NB4 (cell line): ENCODE results near the gene RBM34.
A peak's percentile ranks its signal among the peaks of the same experiment; 100 is the strongest.
"Not testable (repeated sequence)": the region's sequence is repeated elsewhere in the genome, so short reads cannot be mapped to it uniquely, and the experiment has no call there.

Experiments
- DNase-seq: peaks from one replicate; pipeline ENCODE4 v3.0.0; 2010; ENCODE audit warnings: low read depth
- H3K4me3 ChIP-seq: one replicate; pipeline ENCODE4 v1.5.1; 2011; ENCODE audit warnings: mild to moderate bottlenecking, low read depth, low read length, moderate library complexity
- MYC ChIP-seq: IDR thresholded peaks from 2 replicates; pipeline ENCODE4 v1.6.1; 2011; ENCODE audit warnings: low read depth, low read length
- POLR2A ChIP-seq: IDR thresholded peaks from 2 replicates; pipeline ENCODE4 v1.6.1; 2011; ENCODE audit warnings: mild to moderate bottlenecking; ENCODE audit not compliant: insufficient read length; ENCODE audit errors: extremely low read depth
- TF ChIP-seq, protein P1 (sequence below): IDR thresholded peaks from 2 replicates; pipeline ENCODE4 v1.6.1; 2011; ENCODE audit warnings: low read depth, low read length
- TF ChIP-seq, protein P2 (sequence below): IDR thresholded peaks from one replicate; pipeline ENCODE4 v1.5.1; 2012; ENCODE audit warnings: low read depth, low read length

Gene RBM34

DNA sequence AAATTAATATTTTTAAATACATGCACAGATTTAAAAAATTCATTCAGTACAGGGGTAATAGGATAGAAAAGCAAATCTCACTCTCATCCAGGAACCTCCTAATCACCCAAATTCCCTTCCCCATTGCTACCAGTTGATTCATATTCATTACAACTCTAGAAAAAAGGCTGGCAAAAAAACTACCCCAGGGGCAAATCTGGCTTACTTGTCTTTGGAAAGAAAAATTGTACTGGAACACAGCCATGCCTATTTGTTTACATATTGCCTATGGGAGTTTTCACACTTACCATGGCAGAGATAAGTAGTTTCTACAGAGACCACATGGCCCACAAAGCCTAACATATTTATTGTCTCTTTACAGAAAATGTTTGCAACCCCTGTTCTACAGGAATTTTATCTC lies 8.9 kb upstream of the RBM34 start:
- no peak for DNase-seq
- TF ChIP-seq MYC (no peak), POLR2A (no peak)
- TF ChIP-seq, protein P1, sequence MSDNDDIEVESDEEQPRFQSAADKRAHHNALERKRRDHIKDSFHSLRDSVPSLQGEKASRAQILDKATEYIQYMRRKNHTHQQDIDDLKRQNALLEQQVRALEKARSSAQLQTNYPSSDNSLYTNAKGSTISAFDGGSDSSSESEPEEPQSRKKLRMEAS, result no peak
- TF ChIP-seq, protein P2, sequence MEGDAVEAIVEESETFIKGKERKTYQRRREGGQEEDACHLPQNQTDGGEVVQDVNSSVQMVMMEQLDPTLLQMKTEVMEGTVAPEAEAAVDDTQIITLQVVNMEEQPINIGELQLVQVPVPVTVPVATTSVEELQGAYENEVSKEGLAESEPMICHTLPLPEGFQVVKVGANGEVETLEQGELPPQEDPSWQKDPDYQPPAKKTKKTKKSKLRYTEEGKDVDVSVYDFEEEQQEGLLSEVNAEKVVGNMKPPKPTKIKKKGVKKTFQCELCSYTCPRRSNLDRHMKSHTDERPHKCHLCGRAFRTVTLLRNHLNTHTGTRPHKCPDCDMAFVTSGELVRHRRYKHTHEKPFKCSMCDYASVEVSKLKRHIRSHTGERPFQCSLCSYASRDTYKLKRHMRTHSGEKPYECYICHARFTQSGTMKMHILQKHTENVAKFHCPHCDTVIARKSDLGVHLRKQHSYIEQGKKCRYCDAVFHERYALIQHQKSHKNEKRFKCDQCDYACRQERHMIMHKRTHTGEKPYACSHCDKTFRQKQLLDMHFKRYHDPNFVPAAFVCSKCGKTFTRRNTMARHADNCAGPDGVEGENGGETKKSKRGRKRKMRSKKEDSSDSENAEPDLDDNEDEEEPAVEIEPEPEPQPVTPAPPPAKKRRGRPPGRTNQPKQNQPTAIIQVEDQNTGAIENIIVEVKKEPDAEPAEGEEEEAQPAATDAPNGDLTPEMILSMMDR, result no peak
- H3K4me3 ChIP-seq, result no peak overlapping the region

DNA sequence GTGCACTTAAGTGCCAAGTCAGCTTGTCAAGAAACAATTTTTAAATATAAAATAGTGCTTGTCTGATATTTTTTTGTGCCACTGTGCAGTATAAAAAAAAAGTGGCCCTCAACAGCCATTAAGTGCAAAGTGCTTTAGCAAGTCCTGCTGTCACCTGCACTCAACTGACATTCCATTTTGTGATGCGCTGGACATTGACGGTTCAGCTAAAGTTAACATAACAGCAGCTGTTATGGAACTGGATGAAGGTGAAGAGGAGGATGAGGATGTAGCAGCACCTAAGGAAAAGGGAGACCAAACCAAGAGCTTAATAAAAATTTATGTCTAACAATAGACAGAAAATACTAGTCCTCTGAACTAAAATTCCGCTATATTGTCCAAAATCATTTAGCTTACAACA lies 7.3 kb upstream of the RBM34 start:
- no peak overlapping the region for H3K4me3 ChIP-seq
- TF ChIP-seq MYC, result no peak
- TF ChIP-seq, protein P2, result no peak
- no peak for TF ChIP-seq POLR2A
- TF ChIP-seq, protein P1, result no peak

DNA sequence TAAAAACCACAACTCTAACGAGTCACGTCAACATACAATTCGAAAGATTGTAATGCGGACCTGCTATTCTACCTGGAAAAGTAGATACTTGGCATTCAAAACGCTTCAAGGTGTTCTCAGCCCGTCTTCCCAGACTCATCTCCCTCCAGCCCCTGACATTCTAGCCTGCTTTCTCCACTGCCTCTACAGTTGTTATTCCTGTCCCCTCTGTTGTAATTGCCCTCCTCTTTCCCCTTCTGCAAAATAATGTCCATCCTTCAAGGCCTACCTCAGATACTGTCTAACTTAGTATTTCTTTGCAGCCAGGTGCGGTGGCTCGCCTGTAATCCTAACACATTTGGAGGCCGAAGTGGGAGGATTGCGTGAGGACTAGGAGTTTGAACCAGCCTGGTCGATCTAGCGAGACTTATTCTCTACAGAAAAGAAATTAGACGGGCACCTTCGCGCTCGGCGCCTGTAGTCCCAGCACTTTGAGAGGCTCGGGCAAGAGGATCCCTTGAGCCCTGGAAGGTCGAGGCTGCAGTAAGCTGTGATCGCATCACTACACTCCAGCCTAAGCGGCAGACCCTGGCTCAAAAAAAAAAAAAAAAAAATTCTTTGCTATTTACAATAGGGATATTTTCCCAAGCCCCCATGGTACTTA lies 756 bp upstream of the RBM34 start:
- no peak for TF ChIP-seq POLR2A
- TF ChIP-seq, protein P2, result no peak
- TF ChIP-seq, protein P1, result no peak
- TF ChIP-seq MYC, result no peak
- DNase-seq, result peak; percentile 7

More for the DNA sequence above, 7.3 kb upstream of the RBM34 start:
- no peak for DNase-seq

DNA sequence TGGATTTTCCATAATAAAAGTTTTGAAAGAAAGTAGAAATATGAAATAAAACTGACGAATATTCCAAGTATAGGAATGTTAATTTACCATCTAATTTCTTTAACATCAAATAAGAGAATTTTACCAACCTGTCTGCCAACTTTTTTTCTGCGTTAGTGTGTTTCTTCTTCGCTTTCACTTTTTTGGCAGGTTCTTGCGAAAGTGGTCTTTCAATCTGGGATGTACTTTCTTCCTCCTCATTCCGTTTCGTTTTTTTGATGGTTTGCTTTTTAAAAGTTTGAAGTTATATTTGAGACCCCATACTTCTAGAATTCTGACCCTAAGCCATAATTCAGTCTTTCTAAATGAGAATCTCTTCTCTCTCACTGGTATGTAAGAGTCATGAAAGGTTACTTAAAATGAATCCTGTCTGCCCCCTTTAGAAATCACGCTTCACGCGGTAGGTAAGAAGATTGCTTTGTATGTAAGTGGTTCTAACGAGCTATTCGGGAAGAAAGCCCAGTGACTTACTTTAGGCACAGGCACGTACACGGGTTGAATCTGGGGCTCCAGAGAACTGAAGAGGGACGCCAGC lies 580 bp downstream of the RBM34 start:
- DNase-seq, result peak; percentile 70
- TF ChIP-seq POLR2A, result no peak
- TF ChIP-seq, protein P1, result no peak
- TF ChIP-seq, protein P2, result no peak
- TF ChIP-seq MYC, result no peak
- H3K4me3 ChIP-seq, result peak overlapping the region; percentile 76

More for the DNA sequence above, 756 bp upstream of the RBM34 start:
- H3K4me3 ChIP-seq, result peak overlapping the region; percentile 76

DNA sequence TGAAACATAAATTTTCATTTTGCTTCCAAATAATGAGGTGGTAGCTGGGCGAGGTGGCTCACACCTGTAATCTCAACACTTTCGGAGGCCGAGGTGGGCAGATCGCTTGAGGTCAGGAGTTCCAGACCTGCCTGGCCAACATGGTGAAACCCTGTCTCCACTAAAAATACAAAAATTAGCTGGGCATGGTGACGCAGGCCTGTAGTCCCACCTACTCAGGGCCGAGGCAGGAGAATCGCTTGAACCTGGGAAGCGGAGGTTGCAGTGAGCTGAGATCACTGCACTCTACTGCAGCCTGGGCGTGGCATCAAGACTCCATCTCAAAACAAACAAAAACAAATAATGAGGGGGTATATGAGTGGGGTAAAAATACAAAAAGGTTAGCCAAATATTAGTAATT lies 1.1 kb downstream of the RBM34 start:
- not testable (repeated sequence) for DNase-seq

DNA sequence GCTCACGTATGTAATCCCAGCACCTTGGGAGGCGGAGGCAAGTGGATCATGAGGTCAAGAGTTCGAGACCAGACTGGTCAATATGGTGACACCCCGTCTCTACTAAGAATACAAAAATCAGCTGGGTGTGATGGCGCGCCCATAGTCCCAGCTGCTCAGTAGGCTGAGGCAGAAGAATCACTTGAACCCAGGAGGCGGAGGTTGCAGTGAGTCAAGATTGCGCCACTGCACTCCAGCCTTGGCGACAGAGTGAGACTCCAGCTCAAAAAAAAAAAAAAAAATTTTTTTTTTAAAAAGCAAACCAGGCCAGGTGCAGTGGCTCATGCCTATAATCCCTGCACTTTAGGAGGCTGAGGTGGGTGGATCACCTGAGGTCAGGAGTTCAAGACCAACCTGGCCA lies 1.8 kb downstream of the RBM34 start:
- not testable (repeated sequence) for DNase-seq, H3K4me3 ChIP-seq

More for the DNA sequence above, 1.1 kb downstream of the RBM34 start:
- peak overlapping the region; percentile 76 for H3K4me3 ChIP-seq

DNA sequence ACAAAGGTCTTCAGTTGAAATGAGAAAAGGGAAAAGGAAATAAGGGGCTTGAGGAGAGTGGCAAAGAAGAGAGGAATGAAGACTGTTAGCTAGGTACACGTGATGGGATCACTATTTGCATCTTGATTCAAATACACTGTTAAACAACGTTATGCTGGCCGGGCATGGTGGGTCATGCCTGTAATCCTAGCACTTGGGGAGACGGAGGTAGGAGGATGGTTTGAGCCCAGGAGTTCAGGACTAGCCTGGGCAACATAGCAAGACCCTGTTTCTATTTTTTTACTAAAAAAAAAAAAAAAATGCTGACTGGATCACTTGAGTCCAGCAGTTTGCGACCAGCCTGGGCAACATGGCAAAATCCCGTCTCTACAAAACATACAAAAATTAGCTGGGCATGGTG lies 2.4 kb downstream of the RBM34 start:
- DNase-seq, result no peak
- no peak overlapping the region for H3K4me3 ChIP-seq
- TF ChIP-seq MYC (no peak), POLR2A (no peak)
- TF ChIP-seq, protein P1, result no peak
- TF ChIP-seq, protein P2, result no peak
